ENCODE measurements around the gene VTCN1.
A peak's percentile ranks its signal among the peaks of the same experiment; 100 is the strongest.
"Not testable (repeated sequence)": the region's sequence is repeated elsewhere in the genome, so short reads cannot be mapped to it uniquely, and the experiment has no call there.

VTCN1 gene

GRCh38 chr1:117210831-117211261 lies at the start of gene VTCN1:
VTCN1 (minus strand) TSS chr1:117210927; CDS start chr1:117210855, 72 bp downstream.
- no peak for DNase-seq (ENCODE audit: low read depth, low spot score)

GRCh38 chr1:117258791-117259190 lies 48.1 kb upstream of the VTCN1 start:
- DNase-seq (ENCODE audit: low read depth, low spot score) = no peak

- not testable (repeated sequence) for DNase-seq (ENCODE audit: low read depth, low spot score)
Observed at GRCh38 chr1:117258075-117258474, 47.3 kb upstream of the VTCN1 start.

GRCh38 chr1:117257291-117257690 lies 46.6 kb upstream of the VTCN1 start:
- DNase-seq (ENCODE audit: low read depth, low spot score) = no peak

GRCh38 chr1:117250061-117250606 lies 39.4 kb upstream of the VTCN1 start:
- DNase-seq (ENCODE audit: low read depth, low spot score) = no peak

GRCh38 chr1:117244971-117245370 lies 34.2 kb upstream of the VTCN1 start:
- no peak for DNase-seq (ENCODE audit: low read depth, low spot score)

GRCh38 chr1:117244306-117244705 lies 33.6 kb upstream of the VTCN1 start:
- no peak for DNase-seq (ENCODE audit: low read depth, low spot score)

GRCh38 chr1:117241512-117241911 lies 30.8 kb upstream of the VTCN1 start:
- DNase-seq (ENCODE audit: low read depth, low spot score) = no peak

- DNase-seq (ENCODE audit: low read depth, low spot score) = no peak
Observed at GRCh38 chr1:117240547-117240946, 29.8 kb upstream of the VTCN1 start.

- DNase-seq (ENCODE audit: low read depth, low spot score) = no peak
Observed at GRCh38 chr1:117239467-117239866, 28.7 kb upstream of the VTCN1 start.

- DNase-seq (ENCODE audit: low read depth, low spot score) = peak; percentile 33
Observed at GRCh38 chr1:117237726-117238381, 27.1 kb upstream of the VTCN1 start.

- no peak for DNase-seq (ENCODE audit: low read depth, low spot score)
Observed at GRCh38 chr1:117235863-117236465, 25.2 kb upstream of the VTCN1 start.

- peak; percentile 64 for DNase-seq (ENCODE audit: low read depth, low spot score)
Observed at GRCh38 chr1:117232531-117232930, 21.8 kb upstream of the VTCN1 start.

GRCh38 chr1:117231748-117232373 lies 21.1 kb upstream of the VTCN1 start:
- peak; percentile 6 for DNase-seq (ENCODE audit: low read depth, low spot score)

GRCh38 chr1:117231312-117231711 lies 20.6 kb upstream of the VTCN1 start:
- no peak for DNase-seq (ENCODE audit: low read depth, low spot score)

GRCh38 chr1:117229217-117229616 lies 18.5 kb upstream of the VTCN1 start:
- DNase-seq (ENCODE audit: low read depth, low spot score) = no peak

GRCh38 chr1:117225931-117226330 lies 15.2 kb upstream of the VTCN1 start:
- DNase-seq (ENCODE audit: low read depth, low spot score) = no peak

GRCh38 chr1:117216718-117217117 lies 6.0 kb upstream of the VTCN1 start:
- no peak for DNase-seq (ENCODE audit: low read depth, low spot score)

- no peak for DNase-seq (ENCODE audit: low read depth, low spot score)
Observed at GRCh38 chr1:117215733-117216462, 5.2 kb upstream of the VTCN1 start.

GRCh38 chr1:117215019-117215418 lies 4.3 kb upstream of the VTCN1 start:
- no peak for DNase-seq (ENCODE audit: low read depth, low spot score)

GRCh38 chr1:117213046-117213445 lies 2.3 kb upstream of the VTCN1 start:
- DNase-seq (ENCODE audit: low read depth, low spot score) = no peak

- no peak for DNase-seq (ENCODE audit: low read depth, low spot score)
Observed at GRCh38 chr1:117210386-117210785, 341 bp downstream of the VTCN1 start.
